Hair follicle dermal papilla cell (primary cell): ENCODE measurements around the gene IFNB1. TPM values are rescaled to one million over a fixed set of nuclear protein-coding genes. Genes with fewer than 3 reads are reported as not detected.

Source experiments
- small RNA-seq: library from RNA; depleted of rRNA; stranded (forward); fragments of <200 nt; gene quantifications from one replicate; pipeline ENCODE3, GENCODE V24; 2012
- total RNA-seq: library from RNA; depleted of rRNA; stranded (reverse); fragments of >200 nt; gene quantifications from 2 replicates; pipeline ENCODE4 v1.2.3, GENCODE V29; 2012

The IFNB1 gene
- not detected in 2 replicates for total RNA-seq

DNA sequence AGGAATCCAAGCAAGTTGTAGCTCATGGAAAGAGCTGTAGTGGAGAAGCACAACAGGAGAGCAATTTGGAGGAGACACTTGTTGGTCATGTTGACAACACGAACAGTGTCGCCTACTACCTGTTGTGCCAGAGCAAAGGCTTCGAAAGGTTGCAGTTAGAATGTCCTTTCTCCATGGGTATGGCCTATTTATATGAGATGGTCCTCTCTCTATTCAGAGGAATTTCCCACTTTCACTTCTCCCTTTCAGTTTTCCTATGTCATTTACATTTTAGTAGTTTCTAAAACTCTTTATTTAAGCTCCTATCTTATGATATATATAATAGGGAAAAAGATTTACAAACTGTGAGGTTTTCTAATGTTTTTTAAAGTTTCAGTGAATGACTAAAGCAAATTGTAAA, at the start of gene IFNB1:
IFNB1 (minus strand) TSS at position 162 of the 400 bp plus-strand sequence; CDS start at position 89, 73 bp downstream.

DNA sequence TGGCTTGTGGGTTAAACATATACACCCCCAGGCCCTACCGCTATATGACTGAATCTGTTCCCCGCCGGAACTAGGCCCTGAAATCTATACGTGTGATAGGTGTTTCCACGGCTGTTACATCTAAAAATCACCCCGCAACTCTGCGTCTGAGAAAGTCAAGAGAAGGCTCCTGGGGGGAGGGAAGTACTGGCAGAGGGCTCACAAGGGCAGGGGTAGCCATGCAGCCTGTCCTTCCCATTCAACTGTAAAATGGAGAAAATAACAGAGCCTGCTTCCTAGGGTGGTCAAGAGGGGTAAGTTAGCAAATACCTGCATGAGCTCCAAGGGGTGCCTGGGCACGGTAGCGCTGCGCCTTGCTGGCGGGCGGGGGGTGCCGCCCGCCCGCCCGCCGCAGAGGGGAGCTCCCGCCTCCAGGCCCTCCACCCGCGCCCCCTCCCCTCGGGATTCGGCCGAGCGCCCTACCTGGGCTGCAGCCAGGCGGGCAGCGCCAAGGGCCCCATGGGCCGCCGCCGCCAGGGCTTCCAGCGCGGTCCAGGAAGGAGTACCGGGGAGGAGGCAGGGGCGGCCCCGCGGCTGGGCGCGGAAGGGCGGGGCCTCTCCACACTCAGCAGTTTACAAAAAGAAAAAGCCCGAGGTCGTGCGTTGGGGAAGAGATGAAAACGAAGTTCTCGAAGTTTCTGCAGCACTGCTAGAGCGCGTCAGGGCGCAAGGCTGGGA, 46.5 kb downstream of the IFNB1 start, which contains the start of gene HACD4:
HACD4 (minus strand) TSS at position 550 of the 717 bp plus-strand sequence; CDS start at position 500, 50 bp downstream.

Small RNAs within 50 kb of the gene (small RNA-seq; reads per million reads assigned to genes)
- gene IFNWP4: not detected

Other genes with a start within 250 kb of the IFNB1 start
- 14.5 and 19.0 TPM in 2 replicates for gene HACD4, start 46.3 kb downstream of the IFNB1 start, total RNA-seq
- gene IFNW1, start 63.9 kb upstream of the IFNB1 start, total RNA-seq: not detected in 2 replicates
- gene IFNA21, start 88.7 kb upstream of the IFNB1 start, total RNA-seq: not detected in 2 replicates
- gene IFNA4, start 109.6 kb upstream of the IFNB1 start, total RNA-seq: not detected in 2 replicates
- not detected in 2 replicates for gene IFNA7, start 124.3 kb upstream of the IFNB1 start, total RNA-seq
- gene IFNA10, start 129.2 kb upstream of the IFNB1 start, total RNA-seq: not detected in 2 replicates
- not detected in 2 replicates for gene IFNA16, start 139.4 kb upstream of the IFNB1 start, total RNA-seq
- gene IFNA17, start 150.3 kb upstream of the IFNB1 start, total RNA-seq: not detected in 2 replicates
- not detected in 2 replicates for gene IFNA14, start 162.1 kb upstream of the IFNB1 start, total RNA-seq
- gene IFNA5, start 227.4 kb upstream of the IFNB1 start, total RNA-seq: 0.32 TPM in 1 of 2 replicates, not detected in the other